Stimulated activated naive CD8-positive, alpha-beta T cell treated with anti-CD3 and anti-CD28 coated beads, Interleukin-15, Interleukin-2, amounts not matched to agents 100 U/mL and 50 U/mL, for 24 hours (primary cell): ENCODE data around the gene RNF10.
A peak's percentile ranks its signal among the peaks of the same experiment; 100 is the strongest.
"Not testable (repeated sequence)": the region's sequence is repeated elsewhere in the genome, so short reads cannot be mapped to it uniquely, and the experiment has no call there.

ENCODE experiments used
- ATAC-seq: fragments of 150-1000 bp; cut with Tn5 transposase; one replicate; pipeline ENCODE4 v1.10.0; 2021
- DNase-seq: peaks from one replicate; pipeline ENCODE4 v3.0.0; 2021

RNF10 gene

DNA sequence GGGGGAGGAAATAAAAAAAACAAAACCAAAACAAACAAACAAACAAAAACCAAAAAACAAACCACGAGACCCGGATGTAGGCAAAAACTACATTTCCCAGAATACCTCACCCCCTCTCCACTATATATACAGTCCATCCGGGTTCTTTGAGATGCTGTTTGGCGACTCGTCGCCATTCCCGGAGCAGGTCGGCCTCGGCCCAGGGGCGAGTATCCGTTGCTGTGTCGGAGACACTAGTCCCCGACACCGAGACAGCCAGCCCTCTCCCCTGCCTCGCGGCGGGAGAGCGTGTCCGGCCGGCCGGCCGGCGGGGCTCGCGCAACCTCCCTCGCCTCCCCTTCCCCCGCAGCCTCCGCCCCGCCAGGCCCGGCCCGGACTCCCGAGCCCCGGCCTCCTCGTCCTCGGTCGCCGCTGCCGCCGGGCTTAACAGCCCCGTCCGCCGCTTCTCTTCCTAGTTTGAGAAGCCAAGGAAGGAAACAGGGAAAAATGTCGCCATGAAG lies at the start of gene RNF10:
Gene RNF10 (plus strand): TSS at position 154 of the 500 bp plus-strand sequence. CDS start 456 bp downstream, outside the sequence.
- ATAC-seq (peak; percentile 78), DNase-seq (peak; percentile 75)

DNA sequence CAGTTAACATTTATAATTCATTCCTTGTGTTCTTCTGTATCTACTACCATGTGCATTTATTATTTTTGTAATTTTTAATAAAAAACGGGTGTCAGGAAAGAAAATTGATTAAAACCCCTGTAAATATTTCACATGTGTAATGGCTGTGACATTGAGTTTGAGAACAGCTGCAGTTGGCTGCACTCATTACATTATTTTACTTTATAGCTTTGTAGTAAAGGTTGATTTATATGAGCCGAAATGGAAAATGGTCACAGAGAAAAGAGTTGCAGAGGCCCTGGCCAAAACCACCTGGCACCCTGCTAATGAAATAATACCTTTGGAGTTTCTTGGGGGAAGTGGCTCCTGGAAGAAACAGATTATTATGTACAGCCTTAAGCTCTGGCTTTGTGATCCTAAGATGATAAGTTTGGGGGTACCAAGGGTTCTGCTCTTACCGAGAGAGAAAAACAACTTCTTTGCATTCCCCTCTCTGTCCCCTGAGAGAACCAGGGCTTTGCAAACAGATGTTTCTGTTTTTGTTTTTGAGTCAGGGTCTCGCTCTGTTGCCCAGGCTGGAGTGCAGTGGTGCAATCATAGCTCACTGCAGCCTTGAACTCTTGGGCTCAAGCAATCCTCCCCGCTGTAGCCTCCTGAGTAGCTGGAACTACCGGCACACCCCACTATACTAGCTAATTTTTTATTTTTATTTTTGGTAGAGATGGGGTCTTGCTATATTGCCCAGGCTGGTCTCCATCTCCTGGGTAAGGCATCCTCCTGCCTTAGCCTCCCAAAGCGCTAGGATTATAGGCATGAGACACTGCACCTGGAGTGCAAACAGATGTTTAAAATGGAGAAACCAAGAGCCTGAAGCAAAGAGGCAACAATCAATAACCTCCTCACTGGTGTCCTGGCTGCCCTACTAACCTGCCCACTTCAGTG lies 47.9 kb upstream of the RNF10 start:
- no peak for ATAC-seq
- DNase-seq = no peak

DNA sequence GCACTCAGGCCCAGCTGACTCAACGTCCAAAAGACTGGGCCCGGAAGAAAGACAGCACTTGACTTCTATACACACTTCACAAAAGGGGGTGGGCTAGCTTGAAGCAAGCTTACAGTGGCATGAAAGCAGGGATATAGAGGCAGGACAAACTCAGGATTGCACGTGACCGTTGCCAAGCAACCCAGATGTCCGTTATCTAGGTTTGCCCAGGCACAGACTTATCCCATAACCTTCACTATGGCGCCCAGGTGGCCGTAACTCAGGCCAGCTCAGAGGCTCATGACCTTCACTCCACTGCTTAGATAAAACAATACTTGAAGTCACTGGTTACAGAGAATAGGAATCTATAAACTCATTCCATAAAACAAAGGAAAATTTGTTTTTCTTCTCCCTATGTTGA lies 46.6 kb upstream of the RNF10 start:
- not testable (repeated sequence) for ATAC-seq, DNase-seq

DNA sequence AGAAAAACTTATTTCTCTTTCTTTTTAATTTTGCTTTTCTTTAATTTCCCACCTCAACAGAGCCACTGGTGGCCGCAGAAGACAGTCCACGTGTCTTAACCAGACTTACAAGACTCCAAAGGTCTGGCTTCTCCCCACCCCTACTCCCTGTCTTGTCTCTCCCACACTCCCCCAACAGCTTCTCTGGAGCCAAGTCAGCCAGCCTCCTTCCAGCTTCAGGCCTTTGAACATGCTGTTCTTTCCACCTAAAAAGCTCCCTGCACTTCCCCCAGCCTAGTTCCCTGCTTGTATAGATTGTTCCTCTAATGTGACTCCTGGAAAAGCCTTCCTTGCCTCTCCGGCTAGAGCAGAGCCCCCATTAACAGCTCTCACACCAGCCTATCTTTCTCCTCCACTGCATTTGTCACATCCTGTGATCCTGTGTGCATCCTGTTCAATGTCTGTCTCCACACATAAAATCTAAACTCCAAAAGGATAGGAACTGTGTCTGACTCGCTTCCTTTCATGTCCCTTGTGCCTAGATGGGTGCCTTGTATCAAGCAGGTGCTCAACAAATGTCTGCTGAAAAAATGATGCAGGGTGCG lies 46.0 kb upstream of the RNF10 start:
- DNase-seq (no peak), ATAC-seq (no peak)

DNA sequence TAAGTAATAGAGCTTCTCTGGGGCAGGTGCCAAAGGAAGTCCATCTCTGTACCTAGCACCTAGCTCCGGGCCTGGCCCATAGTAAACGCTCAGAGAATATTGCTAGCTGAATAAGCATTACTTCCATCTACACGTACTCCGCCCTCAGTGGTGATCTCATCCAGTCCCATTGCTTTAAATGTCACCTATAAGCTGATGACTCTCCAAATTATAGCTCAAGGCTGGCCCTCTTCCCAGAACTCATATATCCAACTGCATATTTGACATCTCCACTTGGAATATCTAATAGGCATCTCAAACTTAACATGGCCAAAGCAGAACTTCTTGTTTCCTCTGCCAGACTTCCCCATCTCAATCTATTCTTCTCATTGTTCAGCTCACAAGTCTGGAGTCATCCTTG lies 45.1 kb upstream of the RNF10 start:
- no peak for DNase-seq
- no peak for ATAC-seq

DNA sequence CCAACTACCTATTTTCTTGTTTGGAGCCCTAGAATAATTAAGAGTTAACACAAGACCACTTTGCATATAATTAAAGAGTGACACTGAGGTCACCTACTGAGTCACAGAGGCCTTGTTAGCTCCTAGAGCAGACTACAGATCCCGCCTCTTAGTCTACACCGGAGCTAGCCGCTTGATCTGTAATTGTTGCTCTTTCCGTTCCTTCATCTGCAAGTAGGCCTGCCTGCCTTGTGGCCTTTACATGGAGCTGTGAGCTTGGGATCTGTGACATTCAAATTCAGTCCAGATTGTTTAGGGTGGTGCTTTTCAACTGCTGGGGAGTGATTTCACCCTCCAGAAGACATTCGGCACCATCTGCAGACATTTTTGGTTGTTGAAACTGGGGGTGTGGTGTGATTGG lies 43.8 kb upstream of the RNF10 start:
- no peak for DNase-seq
- no peak for ATAC-seq

DNA sequence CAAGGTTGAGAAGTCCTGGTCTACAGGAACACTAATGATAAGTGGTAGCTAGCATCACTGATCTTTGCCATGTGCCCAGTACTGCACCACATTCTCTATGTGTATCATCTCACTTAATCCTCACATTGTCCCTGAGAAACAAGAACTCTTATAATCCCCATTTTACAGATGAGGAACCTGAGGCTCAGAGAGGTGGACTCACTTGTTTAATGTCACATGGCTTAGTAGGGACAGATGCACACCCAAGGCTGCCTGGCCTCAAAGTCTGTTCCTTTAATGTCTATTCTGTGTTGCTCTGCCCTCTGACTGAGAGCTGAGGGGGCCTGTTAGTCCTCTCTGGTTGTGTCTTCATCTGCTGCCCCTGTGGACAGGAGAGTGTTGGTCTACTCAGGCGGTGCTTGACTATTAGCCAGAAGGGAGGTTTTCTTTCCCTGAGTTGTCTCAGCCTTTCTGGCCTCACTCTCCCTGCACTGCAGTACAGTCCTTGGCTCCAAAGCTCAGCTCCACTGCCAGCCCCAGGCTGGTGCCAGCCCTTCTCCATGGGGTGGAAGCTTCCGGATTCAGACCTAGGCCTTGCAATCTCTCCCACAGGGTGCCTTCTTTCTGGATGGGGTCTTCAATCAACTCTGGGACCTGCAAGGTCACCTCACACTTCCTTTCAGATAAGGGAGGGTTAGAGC lies 43.2 kb upstream of the RNF10 start:
- ATAC-seq (no peak), DNase-seq (no peak)

DNA sequence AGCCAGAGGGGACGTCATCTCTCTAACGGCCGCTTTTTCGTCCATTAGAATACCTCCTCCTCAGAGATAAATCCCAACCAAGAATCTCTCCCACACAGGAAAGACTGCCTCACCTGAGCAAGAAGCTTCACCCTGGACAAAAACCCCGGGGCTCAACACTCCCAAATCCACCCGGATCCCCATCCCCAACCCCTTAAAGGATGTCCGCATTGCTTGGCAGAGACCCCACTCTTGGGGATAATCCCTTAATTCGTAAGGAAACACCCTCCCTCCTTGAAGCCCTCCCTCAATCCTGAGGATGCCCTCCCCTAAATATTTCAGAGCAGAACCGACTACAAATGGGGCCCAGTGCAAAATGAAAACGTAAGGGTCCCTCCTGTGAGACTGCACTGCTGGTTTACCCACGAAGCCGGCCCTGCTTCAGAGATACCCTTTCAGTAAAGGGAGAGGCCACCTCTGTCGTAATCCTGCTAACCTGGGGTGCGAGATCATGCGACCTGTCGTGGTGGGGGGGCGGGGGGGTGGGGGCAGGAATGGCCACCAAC lies 38.9 kb upstream of the RNF10 start:
- DNase-seq (no peak), ATAC-seq (peak; percentile 4)

DNA sequence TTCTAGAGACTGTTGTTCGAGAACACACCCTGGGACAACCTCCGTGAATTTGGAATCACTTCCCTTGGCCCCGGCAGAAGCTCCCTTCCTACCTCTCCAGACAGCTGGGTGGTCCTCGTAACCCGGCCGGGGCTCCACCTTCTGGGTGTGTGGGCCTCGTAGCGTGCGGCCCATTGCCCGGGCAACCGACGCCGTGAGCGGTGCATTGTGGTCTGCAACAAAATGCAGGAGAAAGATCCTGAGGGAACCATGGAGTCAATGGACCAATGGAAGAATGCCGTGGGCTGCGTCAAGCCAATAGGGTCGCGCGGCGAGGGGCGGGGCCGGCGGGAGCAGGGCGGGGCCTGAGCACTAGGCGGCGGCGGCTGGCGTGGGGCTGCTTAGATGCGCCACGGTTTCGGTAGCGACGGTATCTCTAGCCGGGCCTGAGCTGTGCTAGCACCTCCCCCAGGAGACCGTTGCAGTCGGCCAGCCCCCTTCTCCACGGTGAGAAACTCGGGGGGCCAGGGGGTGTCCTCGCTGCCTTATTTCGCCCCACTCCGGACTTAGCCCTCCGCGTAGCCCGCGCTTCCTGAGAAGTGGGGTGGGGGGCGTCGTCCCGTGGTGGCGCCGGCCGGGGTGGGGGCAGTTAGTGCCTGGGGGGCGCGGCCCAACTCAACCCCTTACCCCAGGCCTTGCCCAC lies 38.3 kb upstream of the RNF10 start, which contains the start of gene DYNLL1:
Gene DYNLL1 (plus strand): TSS at position 383 of the 682 bp plus-strand sequence. CDS start 309 bp downstream, outside the sequence.
- DNase-seq (peak; percentile 99), ATAC-seq (peak; percentile 98)

DNA sequence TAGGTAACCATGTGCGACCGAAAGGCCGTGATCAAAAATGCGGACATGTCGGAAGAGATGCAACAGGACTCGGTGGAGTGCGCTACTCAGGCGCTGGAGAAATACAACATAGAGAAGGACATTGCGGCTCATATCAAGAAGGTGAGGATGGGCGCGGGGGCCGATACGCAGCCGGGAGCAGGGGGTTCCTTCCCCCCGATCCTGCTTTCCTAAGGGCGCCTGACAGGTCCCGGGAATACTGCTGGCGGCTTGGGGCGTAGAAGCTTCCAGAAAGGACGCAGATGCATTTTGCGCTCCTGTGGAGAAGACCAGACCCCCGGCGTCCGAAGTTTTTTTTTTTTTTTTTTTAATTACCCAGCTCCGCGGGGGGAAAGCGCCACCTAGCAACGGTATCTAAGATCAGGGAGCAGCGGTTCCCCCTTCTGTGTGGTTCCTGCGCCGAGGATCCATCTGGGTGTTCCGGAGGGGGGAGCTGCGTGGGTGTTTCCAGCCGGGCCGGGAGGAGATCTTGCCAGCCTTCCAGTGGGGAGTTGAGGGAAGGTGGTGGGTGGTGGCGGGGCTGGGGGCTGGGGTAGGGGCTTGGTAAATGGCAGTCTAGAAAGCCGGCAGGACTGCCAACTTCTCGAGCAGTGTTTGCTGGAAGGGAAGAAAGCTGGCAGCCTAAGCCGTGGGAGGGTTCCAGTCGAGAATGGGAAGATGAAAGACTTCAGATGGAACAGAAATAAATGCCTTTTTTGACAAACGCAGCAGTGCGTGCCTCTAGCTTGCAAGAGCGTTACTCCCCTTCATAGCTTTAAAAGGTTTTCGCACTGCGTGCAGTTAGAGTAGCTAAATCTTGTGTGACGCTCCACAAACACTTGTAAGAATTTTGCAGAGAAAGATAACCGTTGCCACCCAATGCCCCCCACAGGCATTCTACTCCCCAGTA lies 37.5 kb upstream of the RNF10 start:
- ATAC-seq (peak; percentile 8), DNase-seq (peak; percentile 62)

DNA sequence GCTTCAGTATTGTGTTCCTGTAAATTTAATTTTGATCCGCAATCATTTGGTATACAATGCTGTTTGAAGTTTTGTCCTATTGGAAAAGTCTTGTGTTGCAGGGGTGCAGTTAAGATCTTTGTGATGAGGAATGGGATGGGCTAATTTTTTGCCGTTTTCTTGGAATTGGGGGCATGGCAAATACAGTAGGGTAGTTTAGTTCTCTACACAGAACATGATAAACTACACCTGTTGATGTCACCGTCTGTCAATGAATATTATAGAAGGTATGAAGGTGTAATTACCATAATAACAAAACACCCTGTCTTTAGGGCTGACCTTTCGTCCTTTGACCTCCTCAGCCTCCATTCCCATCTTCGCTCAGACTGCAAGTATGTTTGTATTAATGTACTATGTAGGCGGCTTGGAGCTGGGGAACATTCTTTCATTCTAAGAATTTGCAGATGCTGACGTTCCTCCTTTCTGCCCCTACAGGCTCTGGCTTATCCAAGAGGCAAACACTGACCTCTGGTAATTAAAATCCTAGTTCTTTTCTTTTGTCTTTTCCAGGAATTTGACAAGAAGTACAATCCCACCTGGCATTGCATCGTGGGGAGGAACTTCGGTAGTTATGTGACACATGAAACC lies 36.5 kb upstream of the RNF10 start:
- ATAC-seq (no peak), DNase-seq (no peak)

DNA sequence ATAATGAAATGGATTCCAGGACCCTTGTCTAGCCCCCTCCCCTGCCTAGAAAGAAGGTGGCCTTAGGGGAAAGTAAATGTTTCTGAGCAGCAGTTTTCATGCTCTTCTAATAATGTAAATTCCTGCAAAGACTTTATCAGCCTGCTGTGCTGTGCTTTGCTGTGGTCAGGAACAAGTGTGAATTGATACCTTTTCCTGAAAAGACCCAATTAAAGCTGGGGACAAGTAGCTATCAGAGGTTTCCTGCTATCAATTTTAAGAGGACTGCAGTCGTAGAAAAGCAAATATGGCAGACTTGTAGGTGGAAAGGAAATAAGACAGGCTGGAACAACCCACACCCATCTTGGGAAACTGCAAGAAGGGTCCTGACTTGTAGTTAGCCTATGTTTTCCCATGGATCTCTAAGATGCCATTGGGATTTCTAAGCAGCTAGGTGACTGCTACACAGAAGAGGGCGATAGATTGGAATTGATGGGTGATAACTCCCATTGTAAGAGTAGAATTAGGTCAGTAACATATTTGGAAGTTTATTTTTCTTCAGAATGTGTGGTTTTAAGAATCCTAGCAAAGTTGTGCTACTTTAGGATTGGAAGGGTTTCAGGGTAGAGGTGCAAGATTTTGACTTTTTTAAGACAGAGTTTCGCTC lies 35.2 kb upstream of the RNF10 start:
- ATAC-seq = no peak
- no peak for DNase-seq

DNA sequence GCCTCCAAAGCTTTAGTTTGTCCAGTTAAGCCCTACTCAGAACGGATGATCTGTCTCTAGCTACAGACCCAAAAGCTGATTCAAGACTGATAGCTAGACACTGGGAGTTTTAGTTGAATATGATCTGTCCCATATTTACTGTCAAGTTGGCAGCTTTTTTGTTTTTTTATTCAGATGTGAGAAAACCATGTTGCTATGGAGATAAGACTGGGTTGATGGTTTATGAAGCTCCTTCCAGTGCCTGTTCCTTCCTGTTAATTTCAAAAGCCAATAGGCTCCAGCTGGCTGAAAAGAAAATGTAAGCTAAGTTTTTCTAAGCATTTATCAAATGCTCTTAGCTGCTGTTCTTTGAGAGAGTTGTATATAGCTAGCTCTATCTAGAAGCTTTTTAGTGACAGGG lies 33.6 kb upstream of the RNF10 start:
- no peak for ATAC-seq
- DNase-seq = no peak

DNA sequence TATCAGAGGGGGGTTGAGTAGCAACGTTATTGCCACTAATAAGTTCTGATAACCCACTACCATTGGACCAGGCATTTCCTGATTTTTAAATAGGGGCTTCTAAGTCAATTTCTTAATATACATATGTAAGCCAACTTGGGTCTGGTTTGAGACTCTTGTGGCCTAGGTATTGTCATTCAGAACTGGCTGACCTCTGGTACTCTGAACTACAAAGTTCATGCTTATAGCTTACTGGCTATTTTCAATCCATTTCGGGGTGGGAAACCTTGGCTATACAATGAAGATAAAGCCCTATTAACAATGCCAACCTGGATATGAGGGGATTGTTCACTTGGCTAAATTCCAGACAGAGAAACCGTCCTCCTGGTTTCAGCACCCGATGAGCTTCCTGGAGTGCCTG lies 29.6 kb upstream of the RNF10 start:
- DNase-seq (no peak), ATAC-seq (no peak)

DNA sequence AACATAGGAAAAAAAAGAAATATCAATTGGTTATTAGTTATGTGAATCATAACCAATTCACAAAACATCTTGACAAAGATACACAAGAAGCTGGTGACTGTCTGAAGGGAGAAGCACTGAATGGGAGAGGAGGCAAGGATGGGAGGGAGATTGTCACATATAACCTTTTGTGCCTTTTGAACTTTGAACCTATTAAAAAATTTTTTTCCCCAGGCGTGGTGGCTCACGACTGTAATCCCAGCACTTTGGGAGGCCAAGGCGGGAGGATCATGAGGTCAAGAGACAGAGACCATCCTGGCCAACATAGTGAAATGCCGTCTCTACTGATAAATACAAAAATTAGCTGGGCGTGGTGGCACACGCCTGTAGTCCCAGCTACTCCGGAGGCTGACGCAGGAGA lies 25.6 kb upstream of the RNF10 start:
- DNase-seq = no peak
- no peak for ATAC-seq

DNA sequence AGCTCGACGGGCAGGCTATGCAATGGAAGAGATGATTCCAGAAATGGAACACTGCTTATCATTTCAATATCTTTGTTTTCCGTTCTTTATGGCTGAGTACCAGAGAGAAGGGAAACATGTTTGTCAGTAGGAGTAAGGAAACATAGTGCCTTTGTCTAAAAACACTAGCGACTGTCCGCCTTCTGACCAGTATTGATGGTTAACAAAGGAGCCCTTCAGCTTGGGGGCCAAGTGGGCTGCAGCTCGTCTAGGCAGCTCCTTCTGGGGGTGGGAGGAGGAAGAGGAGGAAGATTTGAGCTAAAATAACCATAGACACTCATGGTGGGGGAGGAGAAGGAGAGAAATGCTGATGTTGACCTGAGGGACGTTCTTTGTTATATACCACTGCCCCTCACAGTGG lies 20.2 kb upstream of the RNF10 start:
- DNase-seq = no peak
- ATAC-seq = no peak

DNA sequence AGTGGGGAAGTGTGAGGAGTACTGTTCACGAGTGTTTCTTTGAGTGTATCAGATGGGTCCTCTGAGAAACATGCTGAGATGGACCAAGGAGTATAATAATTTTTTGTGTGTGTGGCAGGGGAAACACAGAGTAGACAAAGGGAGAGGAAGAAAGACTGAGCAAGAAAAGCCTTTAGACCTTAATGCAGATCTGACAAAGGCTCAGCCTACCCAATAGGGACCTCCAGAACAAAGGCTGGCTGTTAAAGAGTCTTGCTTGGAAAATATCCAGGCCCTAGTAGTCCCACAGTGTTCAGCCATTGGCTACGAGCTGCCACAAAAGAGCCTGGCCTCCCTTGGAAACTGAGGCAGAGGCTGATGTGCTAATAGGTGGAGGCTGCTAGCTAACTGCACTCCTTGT lies 18.7 kb upstream of the RNF10 start:
- ATAC-seq = no peak

DNA sequence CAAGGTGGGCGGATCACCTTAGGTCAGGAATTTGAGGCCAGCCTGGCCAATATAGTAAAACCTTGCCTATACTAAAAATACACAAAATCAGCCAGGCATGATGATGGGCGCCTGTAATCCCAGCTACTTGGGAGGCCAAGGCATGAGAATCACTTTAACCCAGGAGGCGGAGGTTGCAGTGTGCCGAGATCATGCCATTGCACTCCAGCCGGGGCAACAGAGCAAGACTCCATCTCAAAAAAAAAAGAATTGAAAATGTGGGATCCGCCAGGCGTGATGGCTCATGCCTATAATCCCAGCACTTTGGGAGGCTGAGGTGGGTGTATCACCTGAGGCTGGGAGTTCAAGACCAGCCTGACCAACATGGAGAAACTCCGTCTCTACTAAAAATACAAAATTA lies 14.8 kb upstream of the RNF10 start:
- not testable (repeated sequence) for ATAC-seq, DNase-seq

More for the DNA sequence above, 18.7 kb upstream of the RNF10 start:
- DNase-seq = no peak

DNA sequence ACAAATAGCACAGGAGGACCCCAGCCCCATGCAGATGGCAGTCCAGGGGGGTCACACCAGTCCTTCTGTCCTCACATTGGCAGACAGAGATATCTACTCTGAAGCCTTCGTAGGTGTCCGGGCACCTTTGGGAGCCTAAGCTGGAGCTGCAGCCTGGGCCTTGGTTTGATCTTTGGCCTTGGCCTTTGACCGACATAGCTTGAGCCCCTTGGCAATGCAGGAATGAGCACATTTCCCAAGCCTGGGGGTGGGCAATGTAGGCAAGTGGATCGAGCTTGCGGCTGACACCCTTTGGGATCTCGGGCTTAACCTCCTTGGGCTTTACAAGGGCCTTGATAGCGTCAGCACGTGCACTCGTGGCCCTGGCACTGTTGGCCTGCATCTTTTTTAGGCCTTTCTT lies 11.6 kb upstream of the RNF10 start:
- ATAC-seq (no peak), DNase-seq (no peak)
